Ramos (cell line): ENCODE results near the gene CDK6.
"Not testable (repeated sequence)": the region's sequence is repeated elsewhere in the genome, so short reads cannot be mapped to it uniquely, and the experiment has no call there.

Source experiments
- in situ Hi-C: fragments of 300-500 bp; cut with MboI; formaldehyde crosslinking; loops from one replicate; pipeline ENCODE4 v1.14.3; 2022; ENCODE audit warnings: low sequenced_read_pairs; ENCODE audit not compliant: unreplicated experiment

The CDK6 gene

DNA sequence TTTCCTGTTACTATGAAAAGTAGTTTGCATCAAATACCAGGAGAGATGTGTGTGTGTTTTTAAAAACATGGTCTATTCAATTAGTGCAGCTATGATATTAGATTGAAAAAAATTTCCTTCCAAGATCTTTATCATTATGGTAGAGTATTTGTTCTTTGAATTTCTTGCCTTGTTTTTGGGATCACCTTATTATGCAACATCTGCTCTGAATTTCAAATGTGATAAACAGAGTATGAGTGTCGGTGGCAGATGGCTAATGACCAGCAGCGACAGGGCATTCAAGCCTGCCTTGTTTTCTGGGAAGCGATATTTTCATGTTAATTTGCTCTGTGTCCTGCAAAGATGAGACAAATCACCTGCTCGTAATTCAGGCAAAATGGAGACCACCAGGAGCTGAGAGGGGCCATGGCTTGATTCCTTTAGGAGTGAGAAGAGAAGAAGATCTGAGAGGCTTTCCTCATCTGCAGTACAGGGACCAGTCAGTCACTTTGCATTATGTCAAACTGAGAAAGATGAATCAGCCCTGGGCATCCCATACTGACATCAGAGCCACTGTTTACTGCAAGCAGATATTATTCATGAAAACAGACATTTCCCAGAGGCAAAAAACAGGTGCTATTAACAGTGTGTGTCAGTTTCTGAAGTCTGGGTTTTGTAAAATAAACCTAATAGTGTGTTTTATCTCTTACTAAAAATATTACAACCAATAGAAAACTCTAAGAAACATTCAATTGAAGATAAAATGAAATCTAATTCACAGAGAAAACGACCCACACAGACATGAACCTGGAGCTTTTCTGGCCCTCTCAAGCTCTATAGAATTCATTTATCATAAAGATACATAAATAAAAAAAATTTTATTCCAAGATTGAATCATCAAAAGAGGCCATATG is 67.6 kb downstream of the CDK6 start:
- in situ Hi-C loops: no loop called here

DNA sequence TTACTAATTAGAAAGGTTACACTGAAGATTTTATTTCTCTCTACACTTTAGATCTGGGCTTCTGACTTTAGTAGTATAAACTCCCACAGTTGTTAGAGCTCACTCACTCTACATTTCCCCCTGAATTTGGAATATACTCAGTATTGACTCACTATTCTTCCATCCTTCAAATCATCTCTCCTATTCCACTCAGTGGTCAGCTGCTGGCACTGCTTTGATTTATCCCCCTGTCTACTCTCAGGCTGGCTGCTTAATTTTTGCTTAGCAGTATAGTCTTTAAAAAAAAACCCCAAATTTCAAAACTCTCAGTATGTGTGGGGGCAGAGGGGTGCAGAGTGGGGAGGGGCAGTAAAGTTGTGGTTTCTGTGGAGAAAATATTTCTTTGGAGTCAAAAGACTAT is 68.9 kb downstream of the CDK6 start:
- in situ Hi-C loops: no loop called here

DNA sequence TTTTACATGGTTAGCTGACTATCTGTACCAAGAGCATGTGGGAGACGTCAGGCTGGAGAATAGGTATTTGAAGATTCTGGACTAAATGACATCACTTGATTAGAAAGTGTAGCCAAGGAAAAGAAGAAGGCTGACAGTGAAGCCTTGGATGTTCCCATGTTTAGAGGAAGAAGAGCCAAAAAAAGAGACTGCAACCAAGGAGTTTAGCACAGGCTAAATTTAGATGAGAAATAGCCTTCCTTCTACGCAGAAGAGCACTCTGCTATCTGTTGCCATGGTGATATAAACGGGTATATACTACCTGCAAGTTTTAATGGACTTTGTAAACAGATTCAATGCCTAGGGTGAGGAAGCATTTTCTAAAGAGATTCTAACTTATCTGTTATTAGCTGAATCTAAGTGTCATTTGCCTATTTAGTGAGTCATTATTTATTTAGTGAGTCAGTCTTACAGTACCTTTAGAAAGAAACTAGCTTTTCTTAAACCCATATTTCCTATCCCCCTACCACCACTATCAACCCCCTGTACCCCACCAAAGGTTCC is 69.8 kb downstream of the CDK6 start:
- in situ Hi-C loops: no loop called here

DNA sequence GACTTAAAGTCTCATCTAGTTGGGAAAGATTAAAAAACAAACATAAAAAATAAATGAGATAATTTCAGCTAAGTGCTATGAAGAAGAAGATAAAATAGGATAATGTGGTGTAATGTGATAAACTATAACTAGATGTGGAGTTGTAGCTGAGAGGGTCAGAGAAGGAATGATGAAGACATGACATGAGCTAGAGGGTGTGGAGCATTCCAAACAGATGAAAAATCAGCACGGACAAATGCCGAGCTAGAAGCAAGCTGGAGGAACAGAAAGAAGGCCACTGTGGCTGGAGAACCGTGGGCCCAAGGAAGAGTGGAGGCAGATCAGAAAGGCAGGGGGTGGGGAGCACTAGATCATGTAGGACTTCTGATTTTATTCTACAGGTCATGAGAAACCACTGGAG is 70.6 kb downstream of the CDK6 start:
- in situ Hi-C loops: no loop called here

DNA sequence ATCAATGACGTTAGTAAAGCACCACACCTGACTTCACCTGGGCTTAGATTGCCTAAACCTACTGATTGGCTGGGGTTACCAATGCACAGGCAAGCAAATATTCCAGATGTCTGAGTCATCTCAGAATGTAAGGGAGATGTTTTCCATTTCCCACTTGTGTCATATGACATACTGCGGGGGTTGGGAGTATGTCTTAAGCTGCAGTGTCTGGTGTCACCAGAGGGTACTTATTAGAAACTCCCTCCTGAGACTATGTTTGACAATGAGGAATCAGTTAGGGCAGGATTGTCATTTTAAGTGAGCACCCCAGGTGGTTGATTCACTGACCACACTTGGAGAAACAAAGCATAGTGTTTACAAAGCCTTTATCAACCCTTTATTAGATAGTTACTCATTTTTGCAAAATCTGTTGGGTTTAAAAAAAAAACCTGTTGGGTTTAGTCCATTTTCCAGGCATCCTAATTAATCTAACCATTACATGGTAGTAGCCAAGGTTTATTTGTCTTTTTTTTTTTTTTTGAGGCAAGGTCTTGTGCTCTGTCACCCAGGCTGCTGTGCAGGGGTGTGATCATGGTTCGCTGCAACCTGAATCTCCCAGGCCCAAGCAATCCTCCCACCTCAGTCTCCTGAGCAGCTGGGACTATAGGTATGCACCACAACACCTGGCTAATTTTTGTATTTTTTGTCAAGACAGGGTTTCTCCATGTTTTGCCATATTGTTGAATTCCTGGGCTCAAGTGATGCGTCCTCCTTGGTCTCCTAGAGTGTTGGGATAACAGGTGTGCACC is 72.5 kb downstream of the CDK6 start:
- in situ Hi-C loops: no loop called here

DNA sequence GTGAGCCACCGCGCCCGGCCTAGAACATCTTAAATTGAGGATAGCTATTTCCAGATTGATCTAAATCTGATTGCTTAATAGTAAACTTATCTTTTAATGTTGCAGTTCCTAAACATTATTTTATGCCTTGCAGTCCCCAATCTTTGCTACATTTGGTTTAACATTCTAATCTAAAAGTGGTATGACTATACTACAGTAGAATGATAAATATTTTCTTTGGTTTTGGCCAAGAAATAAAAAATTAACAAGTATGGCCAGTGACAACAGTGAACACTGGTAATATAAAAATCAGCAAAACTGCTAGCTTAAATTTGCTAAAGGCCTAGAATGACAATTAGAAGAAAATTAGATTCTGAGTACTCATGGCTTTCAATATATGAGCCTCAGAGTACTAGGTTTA is 73.5 kb downstream of the CDK6 start:
- in situ Hi-C loops: no loop called here

DNA sequence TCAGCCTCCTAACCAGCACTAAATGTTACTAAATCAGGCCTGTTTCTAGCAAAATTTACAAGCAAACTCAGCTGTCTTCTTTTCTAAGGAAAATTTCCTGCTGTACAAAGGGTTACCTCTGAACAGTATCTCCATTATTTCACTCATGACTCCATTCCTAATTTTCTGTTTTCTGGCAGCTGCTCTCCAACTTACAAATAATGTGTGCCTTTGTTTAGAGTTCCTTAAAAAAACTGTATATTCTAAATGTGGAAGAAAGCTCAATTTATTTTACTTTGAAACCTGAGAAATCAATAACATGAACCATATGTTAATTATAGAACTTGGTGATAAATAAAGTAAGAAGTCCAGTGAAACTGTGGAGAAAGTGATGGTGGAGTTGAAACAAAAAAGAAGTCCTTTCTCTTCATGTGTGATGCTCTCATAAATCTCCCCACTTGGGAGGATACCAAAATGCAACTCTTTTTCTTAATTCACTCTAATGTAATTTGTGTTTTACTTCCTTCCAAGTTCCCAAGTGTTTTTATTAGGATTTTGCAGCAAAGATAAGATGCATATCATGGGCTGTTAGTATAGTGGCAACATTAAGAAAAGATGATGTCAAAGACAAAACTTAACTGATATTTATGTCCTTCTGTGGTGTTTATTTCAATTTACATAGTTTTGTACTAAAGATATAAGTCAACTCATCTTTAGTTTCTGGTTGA is 74.8 kb downstream of the CDK6 start:
- in situ Hi-C loops: no loop called here

DNA sequence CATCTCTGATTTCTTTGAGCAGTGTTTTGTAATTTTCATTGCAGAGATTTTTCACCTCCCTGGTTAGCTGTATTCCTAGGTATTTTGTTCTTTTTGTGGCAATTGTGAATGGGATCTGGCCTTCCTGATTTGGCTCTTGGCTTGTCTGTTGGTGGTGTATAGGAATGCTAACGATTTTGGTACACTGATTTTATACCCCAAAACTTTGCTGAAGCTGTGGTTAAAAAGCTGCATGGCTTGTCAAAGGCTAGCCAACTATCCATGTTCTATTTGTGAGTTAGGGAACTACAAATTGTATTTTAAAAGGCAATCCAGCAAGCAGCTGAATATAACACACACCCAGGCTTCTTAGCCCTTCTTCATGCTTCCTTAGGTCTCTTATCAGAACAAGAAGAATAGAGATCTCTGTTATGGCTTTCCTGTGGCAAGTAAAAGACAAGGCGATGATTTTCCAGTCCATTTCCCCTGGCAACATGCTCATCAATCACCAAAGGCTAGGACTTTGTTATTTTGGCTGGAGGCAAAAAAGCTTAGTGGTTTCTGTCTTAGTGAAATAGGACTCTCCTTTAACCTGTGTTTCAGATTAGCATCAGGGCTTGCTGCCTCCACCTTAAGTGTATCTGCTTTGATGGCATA is 77.5 kb downstream of the CDK6 start:
- in situ Hi-C loops: no loop called here

DNA sequence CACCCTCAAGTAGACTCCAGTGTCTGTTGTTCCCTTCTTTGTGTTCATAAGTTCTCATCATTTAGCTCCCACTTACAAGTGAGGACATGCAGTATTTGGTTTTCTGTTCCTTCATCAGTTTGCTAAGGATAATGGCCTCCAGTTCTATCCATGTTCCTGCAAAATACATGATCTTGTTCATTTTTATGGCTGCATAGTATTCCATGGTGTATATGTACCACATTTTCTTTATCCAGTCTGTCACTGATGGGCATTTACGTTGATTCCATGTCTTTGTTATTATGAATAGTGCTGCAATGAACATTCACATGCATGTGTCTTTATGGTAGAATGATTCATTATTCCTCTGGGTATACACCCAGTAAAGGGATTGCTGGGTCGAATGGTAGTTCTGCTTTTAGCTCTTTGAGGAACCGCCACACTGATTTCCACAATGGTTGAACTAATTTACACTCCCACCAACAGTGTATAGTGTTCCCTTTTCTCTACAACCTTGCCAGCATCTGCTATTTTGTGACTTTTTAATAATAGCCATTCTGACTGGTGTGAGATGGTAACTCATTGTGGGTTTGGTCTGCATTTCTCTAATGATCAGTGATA is 79.0 kb downstream of the CDK6 start:
- in situ Hi-C loops: not testable (repeated sequence)

DNA sequence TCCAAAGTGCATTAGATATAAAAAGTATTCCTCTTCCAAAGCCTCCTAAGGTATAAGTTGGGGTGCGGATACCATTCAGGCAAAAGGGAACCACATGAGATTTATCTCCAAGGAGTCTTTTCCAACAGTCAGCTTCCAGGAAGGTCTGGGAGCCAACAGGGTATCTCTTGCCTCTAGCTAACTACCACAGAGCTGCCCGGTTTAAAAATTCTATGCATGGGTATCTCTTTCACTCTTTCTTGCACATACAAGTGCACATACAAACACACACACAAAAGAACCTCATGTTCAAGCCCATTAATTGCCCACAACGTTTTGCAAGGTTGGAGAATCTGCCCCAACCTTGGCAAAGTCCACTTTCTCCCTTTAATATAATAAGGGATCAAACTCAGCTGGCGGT is 80.7 kb downstream of the CDK6 start:
- in situ Hi-C loops: no loop called here

DNA sequence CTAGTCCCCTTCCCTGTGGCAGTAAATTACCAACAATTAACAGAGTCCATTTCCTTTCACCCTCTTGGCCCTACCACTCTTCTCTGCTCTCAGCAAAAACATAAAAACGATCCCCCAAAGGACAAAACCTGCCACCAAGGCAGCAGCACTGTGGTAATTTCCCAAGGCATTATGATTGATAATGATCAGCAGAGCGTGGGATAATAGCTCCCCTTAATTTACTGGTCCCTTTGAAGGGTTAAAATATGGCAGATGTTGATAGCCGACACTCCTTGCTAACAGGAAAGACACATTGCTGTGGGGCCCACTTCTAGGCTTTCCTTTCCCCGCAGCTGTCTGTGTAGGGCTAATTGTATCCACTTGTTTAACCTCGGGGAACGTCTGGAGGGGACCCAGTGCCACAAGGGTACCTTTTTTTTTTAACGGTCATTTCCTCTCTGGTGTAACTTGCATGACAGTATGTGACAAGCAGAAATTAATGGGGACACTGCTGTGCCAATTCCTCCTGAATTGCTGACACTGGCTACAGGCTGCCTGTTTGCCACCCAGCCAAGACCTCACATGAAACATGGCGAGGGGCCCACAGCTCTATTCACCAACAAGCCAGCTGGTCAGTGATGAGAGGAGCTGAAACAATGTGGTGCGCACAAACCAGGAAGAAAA is 81.3 kb downstream of the CDK6 start:
- in situ Hi-C loops: no loop called here

DNA sequence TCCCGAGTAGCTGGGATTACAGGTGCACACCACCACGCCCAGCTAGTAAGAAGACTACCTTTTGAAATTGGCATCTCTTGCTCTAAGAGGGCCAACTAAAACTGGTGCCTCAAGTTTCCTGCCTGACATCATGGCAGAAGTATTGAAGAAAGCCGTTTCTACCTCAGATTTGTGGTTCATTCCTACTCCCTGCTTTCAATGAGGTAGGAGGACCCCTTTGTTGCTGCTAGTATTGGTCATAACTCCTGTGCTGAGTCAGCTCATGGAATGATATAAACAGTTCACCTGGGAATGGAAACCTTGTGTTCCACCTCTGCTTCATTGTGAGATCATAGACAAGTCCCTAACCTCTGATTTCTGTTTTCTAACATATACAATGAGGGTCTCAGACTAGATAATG is 82.8 kb downstream of the CDK6 start:
- in situ Hi-C loops: no loop called here

DNA sequence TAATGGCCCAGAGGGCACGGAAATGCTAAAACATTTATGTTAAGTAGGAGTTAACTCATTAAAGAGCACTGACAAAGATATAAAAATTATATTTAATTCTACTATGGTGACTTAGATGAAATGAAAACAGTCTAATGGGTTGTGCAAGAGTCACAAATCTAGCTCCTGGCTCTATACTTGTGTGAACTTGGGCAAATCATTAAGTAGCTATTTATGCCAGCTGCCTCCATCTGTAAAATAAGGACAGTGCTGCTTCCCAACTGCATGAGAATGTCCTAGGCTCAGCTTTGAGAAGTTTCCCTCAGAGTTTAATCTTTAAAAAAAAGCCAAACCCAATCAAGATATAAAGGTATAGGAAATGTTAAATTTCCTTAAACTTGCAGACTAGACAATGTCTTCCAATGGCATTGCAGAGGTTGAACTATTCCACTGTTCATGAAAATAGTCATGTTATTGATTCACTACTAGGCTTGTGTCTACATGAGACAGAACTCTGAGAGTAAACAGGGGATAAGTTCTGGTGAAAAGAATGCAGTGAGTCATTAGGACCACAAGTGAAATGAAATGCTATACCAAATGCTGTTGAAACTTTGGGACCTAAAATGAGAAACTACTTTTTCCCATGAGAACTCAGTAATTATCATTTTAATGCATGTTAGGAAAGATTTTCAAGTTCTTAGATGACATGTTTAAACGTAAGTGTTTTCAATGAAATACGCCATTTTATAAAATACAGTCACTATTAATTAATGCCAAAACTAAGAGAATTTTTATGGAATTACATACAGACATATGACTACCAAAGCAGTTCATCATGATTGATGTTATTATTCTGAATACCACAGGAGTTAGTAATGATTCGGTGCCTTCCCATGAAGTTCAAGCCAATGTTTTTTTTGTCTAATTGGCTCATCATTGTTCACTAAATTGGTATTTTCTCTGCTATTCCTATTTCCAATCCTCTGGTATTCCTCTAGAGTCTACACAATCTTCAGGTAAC is 84.2 kb downstream of the CDK6 start:
- in situ Hi-C loops: no loop called here

DNA sequence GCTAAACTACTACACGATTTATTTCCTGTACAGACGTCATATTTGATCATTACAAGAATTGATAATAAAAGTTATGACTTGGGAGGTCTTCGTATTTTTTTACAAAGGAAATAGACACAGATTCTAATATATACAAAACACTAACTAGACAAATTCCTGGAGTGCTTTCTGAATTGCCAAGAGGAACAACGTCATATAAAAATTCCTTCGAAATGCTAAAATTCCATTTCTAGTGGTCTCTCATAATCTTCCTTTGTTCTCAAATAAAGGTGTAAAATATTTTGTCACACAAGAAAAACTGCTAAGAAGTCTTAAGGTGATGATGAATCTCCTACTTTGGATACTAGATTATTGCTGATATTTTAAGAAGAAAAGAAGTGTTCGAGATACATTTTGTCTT is 85.4 kb downstream of the CDK6 start:
- in situ Hi-C loops: no loop called here

DNA sequence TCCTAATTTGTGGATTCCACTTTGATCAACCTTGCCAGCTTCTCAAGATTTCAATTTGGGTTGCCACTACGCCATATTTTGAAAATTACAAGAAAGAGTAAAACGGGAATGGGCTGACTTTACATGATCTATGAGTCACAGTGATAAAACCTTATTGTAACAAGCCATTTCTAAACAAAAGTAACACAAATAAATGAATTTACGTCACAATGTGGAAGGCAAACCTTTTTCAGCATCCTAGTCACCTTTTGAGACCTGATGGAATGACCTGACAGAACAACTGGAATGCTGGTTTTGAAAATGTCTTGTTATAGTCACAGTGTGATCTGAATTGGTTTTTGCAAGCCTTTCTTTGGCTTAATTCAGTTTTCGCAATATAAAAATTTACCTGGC is 85.9 kb downstream of the CDK6 start:
- in situ Hi-C loops: no loop called here

DNA sequence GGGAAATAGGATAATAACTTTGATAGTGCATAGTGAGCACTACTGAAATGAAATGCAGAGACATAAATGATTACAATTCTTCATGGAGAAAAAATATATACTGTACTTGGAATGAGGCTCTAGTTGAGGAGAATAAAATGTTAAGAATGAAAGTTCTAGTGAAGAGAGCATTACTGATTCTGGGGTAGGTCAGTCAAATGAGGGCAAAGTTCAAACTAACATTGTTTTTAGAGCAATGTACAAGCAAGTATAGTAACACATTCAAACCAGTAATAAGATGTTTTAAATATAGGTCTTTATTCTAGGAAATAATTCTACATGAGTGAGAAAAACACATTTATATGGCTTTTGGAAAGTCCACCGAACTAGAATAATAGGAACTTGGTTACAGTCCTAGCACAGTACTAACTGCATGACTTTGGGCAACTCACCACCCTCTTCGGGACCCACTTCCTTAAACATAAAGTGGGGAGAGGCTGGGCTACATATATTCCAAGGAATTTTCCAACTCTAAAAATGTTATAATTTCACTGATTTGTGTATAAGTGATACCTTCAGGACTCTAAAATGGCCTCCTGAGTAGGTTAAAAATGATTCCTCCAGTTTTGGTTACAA is 86.4 kb downstream of the CDK6 start:
- in situ Hi-C loops: no loop called here

DNA sequence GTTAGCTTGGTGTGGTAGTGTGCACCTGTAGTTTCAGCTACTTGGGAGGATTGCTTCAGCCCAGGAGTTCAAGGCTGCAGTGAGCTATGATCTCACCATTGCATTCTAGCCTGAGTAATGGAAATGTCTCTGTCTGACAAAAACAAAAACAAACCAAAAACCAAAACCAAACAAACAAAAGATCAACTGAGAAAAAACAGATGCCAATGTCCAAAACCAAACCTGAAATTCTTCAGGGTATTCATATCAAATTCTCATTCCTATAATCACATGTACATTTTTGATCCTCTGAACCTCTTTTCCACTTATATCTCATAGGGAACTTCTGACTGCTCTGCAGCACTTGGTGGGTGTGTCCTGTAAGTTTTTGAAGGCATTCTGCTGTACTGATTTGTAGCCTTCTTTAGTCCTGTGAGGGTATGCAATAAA is 87.0 kb downstream of the CDK6 start:
- in situ Hi-C loops: no loop called here

DNA sequence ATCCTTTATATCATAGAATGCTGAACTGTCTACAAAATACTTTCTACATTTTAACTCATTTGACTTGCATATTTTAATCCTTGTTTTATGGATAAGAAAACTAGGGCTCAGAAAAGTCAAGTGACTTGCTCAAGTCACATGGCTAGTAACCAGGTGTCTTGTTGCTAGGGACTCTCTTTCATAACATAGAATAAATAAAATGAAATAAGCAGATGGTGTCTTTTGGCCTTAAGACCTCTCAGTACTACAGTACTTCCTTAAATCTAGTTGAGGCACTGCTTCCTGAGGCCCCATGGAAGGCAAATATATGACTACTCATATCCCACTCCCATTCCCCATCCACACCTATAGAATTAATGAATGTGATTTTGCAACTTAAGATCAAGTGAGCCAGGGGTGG is 87.9 kb downstream of the CDK6 start:
- in situ Hi-C loops: no loop called here
